ENCODE data around the gene PERP. TPM values are rescaled to one million over a fixed set of nuclear protein-coding genes. Genes with fewer than 3 reads are reported as not detected.
A peak's percentile ranks its signal among the peaks of the same experiment; 100 is the strongest.

Gene PERP
- total and polyA plus RNA-seq, 2 donors from 2014 or later: 24.8 to 48.1 TPM

GRCh38 chr6:138107752-138108592 lies 753 bp upstream of the PERP start:
- H3K36me3 ChIP-seq (ENCODE audit: control insufficient read depth in 2 of 3, insufficient read depth in 3 of 3, low read length in 3 of 3): no peaks in the 10 kb centered on the region
- H3K27me3 ChIP-seq (ENCODE audit: control insufficient read depth, insufficient read depth, low read length): peaks cover 4% of the 10 kb centered on the region
- intact Hi-C loops (cut with DNase I): no loop called here
- FAIRE-seq (no peak), DNase-seq (peak in 4 of 5 donors; percentile 23 to 58 (median 39))
- H3K9ac ChIP-seq (ENCODE audit: low read length in 3 of 3): peak overlapping the region in 1 of 3 donors; percentile 51
- TF ChIP-seq CTCF (IDR thresholded peaks at IDR 0.05; ENCODE audit: borderline replicate concordance, extremely low read depth, insufficient read depth): no peak
- H3K27ac ChIP-seq (ENCODE audit: low read depth in 2 of 2, low read length in 2 of 2): peak overlapping the region in 1 of 2 donors; percentile 40
- peaks cover 0 to 8% (median 0%) of the 10 kb centered on the region in 3 donors for H3K4me1 ChIP-seq (ENCODE audit: control insufficient read depth in 2 of 3, insufficient read depth in 2 of 3, low read depth in 1 of 3, low read length in 3 of 3)
- H3K4me3 ChIP-seq (ENCODE audit: low read length in 3 of 3): peak overlapping the region; percentile 46 to 77 (median 72)
- no peaks in the 10 kb centered on the region for H3K9me3 ChIP-seq (ENCODE audit: control insufficient read depth in 2 of 3, insufficient read depth in 1 of 3, low read length in 3 of 3)

- Histone ChIP-seq H3K27me3 (ENCODE audit: control insufficient read depth, insufficient read depth, low read length) (peaks cover 4% of the 10 kb centered on the region), H3K27ac (ENCODE audit: low read depth in 2 of 2, low read length in 2 of 2) (peak overlapping the region; percentile 47 to 52), H3K4me3 (ENCODE audit: low read length in 3 of 3) (peak overlapping the region; percentile 51 to 77 (median 69)), H3K36me3 (ENCODE audit: control insufficient read depth in 2 of 3, insufficient read depth in 3 of 3, low read length in 3 of 3) (no peaks in the 10 kb centered on the region), H3K9ac (ENCODE audit: low read length in 3 of 3) (peak overlapping the region in 1 of 3 donors; percentile 42), H3K9me3 (ENCODE audit: control insufficient read depth in 2 of 3, insufficient read depth in 1 of 3, low read length in 3 of 3) (no peaks in the 10 kb centered on the region), H3K4me1 (ENCODE audit: control insufficient read depth in 2 of 3, insufficient read depth in 2 of 3, low read depth in 1 of 3, low read length in 3 of 3) (peaks cover 0 to 8% (median 0%) of the 10 kb centered on the region in 3 donors)
- intact Hi-C loops (cut with DNase I): no loop called here
- FAIRE-seq: no peak
- no peak for TF ChIP-seq CTCF (IDR thresholded peaks at IDR 0.05; ENCODE audit: borderline replicate concordance, extremely low read depth, insufficient read depth)
- DNase-seq: no peak
Measured at GRCh38 chr6:138106665-138107077, 548 bp downstream of the PERP start.

GRCh38 chr6:138105880-138106664 lies 1.1 kb downstream of the PERP start:
- DNase-seq (peak in 3 of 5 donors; percentile 19 to 64 (median 46)), FAIRE-seq (no peak)
- Histone ChIP-seq H3K9ac (ENCODE audit: low read length in 3 of 3) (peak overlapping the region in 2 of 3 donors; percentile 32 to 42), H3K9me3 (ENCODE audit: control insufficient read depth in 2 of 3, insufficient read depth in 1 of 3, low read length in 3 of 3) (no peaks in the 10 kb centered on the region), H3K27me3 (ENCODE audit: control insufficient read depth, insufficient read depth, low read length) (peaks cover 4% of the 10 kb centered on the region), H3K36me3 (ENCODE audit: control insufficient read depth in 2 of 3, insufficient read depth in 3 of 3, low read length in 3 of 3) (no peaks in the 10 kb centered on the region), H3K4me1 (ENCODE audit: control insufficient read depth in 2 of 3, insufficient read depth in 2 of 3, low read depth in 1 of 3, low read length in 3 of 3) (peaks cover 0 to 8% (median 0%) of the 10 kb centered on the region in 3 donors), H3K27ac (ENCODE audit: low read depth in 2 of 2, low read length in 2 of 2) (peak overlapping the region in 1 of 2 donors; percentile 54), H3K4me3 (ENCODE audit: low read length in 3 of 3) (peak overlapping the region; percentile 51 to 77 (median 69))
- intact Hi-C loops (cut with DNase I): no loop called here
- no peak for TF ChIP-seq CTCF (IDR thresholded peaks at IDR 0.05; ENCODE audit: borderline replicate concordance, extremely low read depth, insufficient read depth)
